Measurements from ENCODE around the gene CHMP5.

- TF ChIP-seq CTCF (IDR thresholded peaks at IDR 0.05) (no peak), POLR2A (IDR thresholded peaks at IDR 0.05) (no peak)
Observed at GRCh38 chr9:33260372-33260771, 4.5 kb upstream of the CHMP5 start.

Measured in thyroid gland (tissue), 4 donors.